ENCODE data around the gene BUD31.
A peak's percentile ranks its signal among the peaks of the same experiment; 100 is the strongest.

Gene BUD31

DNA sequence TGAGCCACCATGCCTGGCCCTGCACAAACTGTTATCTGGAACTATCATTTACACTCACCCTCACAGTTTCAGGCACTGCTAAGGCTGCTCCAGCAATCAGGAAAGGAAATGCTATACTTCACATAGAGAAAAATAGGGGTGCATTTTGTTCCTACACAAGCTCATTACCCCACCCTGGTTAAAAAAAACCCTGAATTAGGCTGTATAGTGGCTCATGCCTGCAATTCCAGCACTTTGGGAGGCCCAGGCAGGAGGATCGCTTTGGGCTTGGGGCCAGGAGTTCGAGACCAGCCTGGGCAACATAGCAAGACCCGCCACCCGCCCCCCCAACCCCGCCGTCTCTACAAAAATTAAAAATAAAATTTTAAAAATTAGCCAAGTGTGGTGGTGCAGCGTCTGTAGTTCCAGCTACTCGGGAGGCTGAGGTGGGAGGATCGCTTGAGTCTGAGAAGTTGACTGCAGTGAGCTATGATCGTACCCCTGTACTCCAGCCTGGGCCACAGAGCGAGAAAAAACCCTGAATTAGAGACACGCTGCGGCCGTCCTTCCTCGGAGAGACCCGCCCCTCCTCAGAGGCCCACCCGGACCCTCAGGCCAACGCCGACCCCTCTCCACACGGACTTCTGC lies 29.3 kb downstream of the BUD31 start (continued):
- TF ChIP-seq, protein P1, sequence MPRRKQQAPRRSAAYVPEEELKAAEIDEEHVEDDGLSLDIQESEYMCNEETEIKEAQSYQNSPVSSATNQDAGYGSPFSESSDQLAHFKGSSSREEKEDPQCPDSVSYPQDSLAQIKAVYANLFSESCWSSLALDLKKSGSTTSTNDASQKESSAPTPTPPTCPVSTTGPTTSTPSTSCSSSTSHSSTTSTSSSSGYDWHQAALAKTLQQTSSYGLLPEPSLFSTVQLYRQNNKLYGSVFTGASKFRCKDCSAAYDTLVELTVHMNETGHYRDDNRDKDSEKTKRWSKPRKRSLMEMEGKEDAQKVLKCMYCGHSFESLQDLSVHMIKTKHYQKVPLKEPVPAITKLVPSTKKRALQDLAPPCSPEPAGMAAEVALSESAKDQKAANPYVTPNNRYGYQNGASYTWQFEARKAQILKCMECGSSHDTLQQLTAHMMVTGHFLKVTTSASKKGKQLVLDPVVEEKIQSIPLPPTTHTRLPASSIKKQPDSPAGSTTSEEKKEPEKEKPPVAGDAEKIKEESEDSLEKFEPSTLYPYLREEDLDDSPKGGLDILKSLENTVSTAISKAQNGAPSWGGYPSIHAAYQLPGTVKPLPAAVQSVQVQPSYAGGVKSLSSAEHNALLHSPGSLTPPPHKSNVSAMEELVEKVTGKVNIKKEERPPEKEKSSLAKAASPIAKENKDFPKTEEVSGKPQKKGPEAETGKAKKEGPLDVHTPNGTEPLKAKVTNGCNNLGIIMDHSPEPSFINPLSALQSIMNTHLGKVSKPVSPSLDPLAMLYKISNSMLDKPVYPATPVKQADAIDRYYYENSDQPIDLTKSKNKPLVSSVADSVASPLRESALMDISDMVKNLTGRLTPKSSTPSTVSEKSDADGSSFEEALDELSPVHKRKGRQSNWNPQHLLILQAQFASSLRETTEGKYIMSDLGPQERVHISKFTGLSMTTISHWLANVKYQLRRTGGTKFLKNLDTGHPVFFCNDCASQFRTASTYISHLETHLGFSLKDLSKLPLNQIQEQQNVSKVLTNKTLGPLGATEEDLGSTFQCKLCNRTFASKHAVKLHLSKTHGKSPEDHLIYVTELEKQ (tag by site-specific recombination; IDR thresholded peaks at IDR 0.05; ENCODE audit: borderline replicate concordance), result no peak
- TF ChIP-seq REPIN1 (tag by site-specific recombination; IDR thresholded peaks at IDR 0.05; ENCODE audit: low read depth) (0 out of 2 replicates have a peak, but pooled peaks have one; percentile 30), IKZF3 (tag by site-specific recombination; IDR thresholded peaks at IDR 0.05) (no peak), ZNF121 (tag by site-specific recombination; IDR thresholded peaks at IDR 0.05) (peak; percentile 91), ZNF169 (tag by site-specific recombination; IDR thresholded peaks at IDR 0.05) (no peak), ZNF404 (tag by site-specific recombination; IDR thresholded peaks at IDR 0.05) (no peak), ZNF341 (tag by site-specific recombination; IDR thresholded peaks at IDR 0.05; ENCODE audit: low read depth) (no peak), KLF16 (tag by site-specific recombination; IDR thresholded peaks at IDR 0.05) (0 out of 2 replicates have a peak, but pooled peaks have one; percentile 62), ZNF600 (tag by site-specific recombination; IDR thresholded peaks at IDR 0.05) (0 out of 2 replicates have a peak, but pooled peaks have one; percentile 7), OSR2 (tag by site-specific recombination; IDR thresholded peaks at IDR 0.05) (no peak), ZEB2 (tag by site-specific recombination; IDR thresholded peaks at IDR 0.05) (no peak), ZNF776 (tag by site-specific recombination; IDR thresholded peaks at IDR 0.05; ENCODE audit: borderline replicate concordance) (no peak), ZNF560 (tag by site-specific recombination; IDR thresholded peaks at IDR 0.05; ENCODE audit: borderline replicate concordance) (no peak), KLF10 (tag by site-specific recombination; IDR thresholded peaks at IDR 0.05) (no peak), ZNF2 (tag by site-specific recombination; IDR thresholded peaks at IDR 0.05) (0 out of 2 replicates have a peak, but pooled peaks have one; percentile 35)
- TF ChIP-seq, protein P2, sequence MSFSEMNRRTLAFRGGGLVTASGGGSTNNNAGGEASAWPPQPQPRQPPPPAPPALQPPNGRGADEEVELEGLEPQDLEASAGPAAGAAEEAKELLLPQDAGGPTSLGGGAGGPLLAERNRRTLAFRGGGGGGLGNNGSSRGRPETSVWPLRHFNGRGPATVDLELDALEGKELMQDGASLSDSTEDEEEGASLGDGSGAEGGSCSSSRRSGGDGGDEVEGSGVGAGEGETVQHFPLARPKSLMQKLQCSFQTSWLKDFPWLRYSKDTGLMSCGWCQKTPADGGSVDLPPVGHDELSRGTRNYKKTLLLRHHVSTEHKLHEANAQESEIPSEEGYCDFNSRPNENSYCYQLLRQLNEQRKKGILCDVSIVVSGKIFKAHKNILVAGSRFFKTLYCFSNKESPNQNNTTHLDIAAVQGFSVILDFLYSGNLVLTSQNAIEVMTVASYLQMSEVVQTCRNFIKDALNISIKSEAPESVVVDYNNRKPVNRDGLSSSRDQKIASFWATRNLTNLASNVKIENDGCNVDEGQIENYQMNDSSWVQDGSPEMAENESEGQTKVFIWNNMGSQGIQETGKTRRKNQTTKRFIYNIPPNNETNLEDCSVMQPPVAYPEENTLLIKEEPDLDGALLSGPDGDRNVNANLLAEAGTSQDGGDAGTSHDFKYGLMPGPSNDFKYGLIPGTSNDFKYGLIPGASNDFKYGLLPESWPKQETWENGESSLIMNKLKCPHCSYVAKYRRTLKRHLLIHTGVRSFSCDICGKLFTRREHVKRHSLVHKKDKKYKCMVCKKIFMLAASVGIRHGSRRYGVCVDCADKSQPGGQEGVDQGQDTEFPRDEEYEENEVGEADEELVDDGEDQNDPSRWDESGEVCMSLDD (tag by site-specific recombination; IDR thresholded peaks at IDR 0.05), result peak; percentile 30; the same call in 1 of the 2 replicates
- TF ChIP-seq, protein P3, sequence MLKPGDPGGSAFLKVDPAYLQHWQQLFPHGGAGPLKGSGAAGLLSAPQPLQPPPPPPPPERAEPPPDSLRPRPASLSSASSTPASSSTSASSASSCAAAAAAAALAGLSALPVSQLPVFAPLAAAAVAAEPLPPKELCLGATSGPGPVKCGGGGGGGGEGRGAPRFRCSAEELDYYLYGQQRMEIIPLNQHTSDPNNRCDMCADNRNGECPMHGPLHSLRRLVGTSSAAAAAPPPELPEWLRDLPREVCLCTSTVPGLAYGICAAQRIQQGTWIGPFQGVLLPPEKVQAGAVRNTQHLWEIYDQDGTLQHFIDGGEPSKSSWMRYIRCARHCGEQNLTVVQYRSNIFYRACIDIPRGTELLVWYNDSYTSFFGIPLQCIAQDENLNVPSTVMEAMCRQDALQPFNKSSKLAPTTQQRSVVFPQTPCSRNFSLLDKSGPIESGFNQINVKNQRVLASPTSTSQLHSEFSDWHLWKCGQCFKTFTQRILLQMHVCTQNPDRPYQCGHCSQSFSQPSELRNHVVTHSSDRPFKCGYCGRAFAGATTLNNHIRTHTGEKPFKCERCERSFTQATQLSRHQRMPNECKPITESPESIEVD (tag by site-specific recombination; IDR thresholded peaks at IDR 0.05), result no peak
- TF ChIP-seq, protein P4, sequence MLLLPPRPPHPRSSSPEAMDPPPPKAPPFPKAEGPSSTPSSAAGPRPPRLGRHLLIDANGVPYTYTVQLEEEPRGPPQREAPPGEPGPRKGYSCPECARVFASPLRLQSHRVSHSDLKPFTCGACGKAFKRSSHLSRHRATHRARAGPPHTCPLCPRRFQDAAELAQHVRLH (tag by site-specific recombination; IDR thresholded peaks at IDR 0.05), result no peak
- TF ChIP-seq, protein P5, sequence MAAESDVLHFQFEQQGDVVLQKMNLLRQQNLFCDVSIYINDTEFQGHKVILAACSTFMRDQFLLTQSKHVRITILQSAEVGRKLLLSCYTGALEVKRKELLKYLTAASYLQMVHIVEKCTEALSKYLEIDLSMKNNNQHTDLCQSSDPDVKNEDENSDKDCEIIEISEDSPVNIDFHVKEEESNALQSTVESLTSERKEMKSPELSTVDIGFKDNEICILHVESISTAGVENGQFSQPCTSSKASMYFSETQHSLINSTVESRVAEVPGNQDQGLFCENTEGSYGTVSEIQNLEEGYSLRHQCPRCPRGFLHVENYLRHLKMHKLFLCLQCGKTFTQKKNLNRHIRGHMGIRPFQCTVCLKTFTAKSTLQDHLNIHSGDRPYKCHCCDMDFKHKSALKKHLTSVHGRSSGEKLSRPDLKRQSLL (tag by site-specific recombination; IDR thresholded peaks at IDR 0.05), result no peak
- TF ChIP-seq, protein P6, sequence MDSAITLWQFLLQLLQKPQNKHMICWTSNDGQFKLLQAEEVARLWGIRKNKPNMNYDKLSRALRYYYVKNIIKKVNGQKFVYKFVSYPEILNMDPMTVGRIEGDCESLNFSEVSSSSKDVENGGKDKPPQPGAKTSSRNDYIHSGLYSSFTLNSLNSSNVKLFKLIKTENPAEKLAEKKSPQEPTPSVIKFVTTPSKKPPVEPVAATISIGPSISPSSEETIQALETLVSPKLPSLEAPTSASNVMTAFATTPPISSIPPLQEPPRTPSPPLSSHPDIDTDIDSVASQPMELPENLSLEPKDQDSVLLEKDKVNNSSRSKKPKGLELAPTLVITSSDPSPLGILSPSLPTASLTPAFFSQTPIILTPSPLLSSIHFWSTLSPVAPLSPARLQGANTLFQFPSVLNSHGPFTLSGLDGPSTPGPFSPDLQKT (IDR thresholded peaks at IDR 0.05; ENCODE audit: borderline replicate concordance, low read depth, low read length), result no peak
- TF ChIP-seq, protein P7, sequence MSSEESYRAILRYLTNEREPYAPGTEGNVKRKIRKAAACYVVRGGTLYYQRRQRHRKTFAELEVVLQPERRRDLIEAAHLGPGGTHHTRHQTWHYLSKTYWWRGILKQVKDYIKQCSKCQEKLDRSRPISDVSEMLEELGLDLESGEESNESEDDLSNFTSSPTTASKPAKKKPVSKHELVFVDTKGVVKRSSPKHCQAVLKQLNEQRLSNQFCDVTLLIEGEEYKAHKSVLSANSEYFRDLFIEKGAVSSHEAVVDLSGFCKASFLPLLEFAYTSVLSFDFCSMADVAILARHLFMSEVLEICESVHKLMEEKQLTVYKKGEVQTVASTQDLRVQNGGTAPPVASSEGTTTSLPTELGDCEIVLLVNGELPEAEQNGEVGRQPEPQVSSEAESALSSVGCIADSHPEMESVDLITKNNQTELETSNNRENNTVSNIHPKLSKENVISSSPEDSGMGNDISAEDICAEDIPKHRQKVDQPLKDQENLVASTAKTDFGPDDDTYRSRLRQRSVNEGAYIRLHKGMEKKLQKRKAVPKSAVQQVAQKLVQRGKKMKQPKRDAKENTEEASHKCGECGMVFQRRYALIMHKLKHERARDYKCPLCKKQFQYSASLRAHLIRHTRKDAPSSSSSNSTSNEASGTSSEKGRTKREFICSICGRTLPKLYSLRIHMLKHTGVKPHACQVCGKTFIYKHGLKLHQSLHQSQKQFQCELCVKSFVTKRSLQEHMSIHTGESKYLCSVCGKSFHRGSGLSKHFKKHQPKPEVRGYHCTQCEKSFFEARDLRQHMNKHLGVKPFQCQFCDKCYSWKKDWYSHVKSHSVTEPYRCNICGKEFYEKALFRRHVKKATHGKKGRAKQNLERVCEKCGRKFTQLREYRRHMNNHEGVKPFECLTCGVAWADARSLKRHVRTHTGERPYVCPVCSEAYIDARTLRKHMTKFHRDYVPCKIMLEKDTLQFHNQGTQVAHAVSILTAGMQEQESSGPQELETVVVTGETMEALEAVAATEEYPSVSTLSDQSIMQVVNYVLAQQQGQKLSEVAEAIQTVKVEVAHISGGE (tag by site-specific recombination; conservative IDR thresholded peaks at IDR 0.05; ENCODE audit: low read depth), result no peak

All from HEK293 (cell line).